Transverse colon (tissue), 3 donors: Measurements from ENCODE around the gene CNTN3.

Source experiments
- CTCF ChIP-seq, 5 experiments: fragments of 200-600 bp in 3 of 5; fragments of 450-650 bp in 2 of 5; sonication (generic) in 3 of 5; IDR thresholded peaks; 1 replicate in 2 of 5; 2 replicates in 3 of 5; pipeline ENCODE4 v1.5.1; 2016 to 2017; ENCODE audit warnings: antibody characterized with exemption in 5 of 5, inconsistent platforms in 3 of 5, mild to moderate bottlenecking in 2 of 5, moderate library complexity in 1 of 5
- POLR2A ChIP-seq: fragments of 450-650 bp; IDR thresholded peaks from one replicate; pipeline ENCODE4 v1.6.1; 2016; ENCODE audit warnings: antibody characterized with exemption, mild to moderate bottlenecking, moderate library complexity

GRCh38 chr3:74575857-74576256 is 38.6 kb downstream of the CNTN3 start:
- TF ChIP-seq CTCF (IDR thresholded peaks at IDR 0.05) = no peak
- TF ChIP-seq POLR2A = no peak
